Cerebellar cortex (tissue), 1 donor: ENCODE measurements around the gene PNRC2.
"Not testable (repeated sequence)": the region's sequence is repeated elsewhere in the genome, so short reads cannot be mapped to it uniquely, and the experiment has no call there.

Experiments
- DNase-seq: peaks from one replicate; pipeline ENCODE4 v3.0.0-alpha.2; 2015; ENCODE audit warnings: low spot score

Gene PNRC2

DNA sequence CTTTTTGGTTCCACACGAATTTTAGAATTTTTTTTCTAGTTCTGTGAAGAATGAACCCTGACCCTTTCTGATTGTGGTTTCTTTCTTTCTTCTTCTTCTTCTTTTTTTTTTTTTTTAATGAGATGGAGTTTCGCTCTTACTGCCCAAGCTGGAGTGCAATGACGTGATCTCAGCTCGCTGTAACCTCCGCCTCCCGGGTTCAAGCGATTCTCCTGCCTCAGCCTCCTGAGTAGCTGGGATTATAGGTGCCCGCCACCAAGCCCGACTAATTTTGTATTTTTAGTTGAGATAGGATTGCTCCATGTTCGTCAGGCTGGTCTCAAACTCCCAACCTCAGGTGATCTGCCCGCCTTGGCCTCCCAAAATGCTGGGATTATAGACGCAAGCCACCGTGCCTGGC, 32.4 kb downstream of the PNRC2 start:
- DNase-seq: not testable (repeated sequence)

- DNase-seq: no peak
These were observed 35.8 kb downstream of the PNRC2 start for GRCh38 chr1:23995431-23995837.

- DNase-seq: no peak
These were observed 37.1 kb downstream of the PNRC2 start for GRCh38 chr1:23996700-23997229.

DNA sequence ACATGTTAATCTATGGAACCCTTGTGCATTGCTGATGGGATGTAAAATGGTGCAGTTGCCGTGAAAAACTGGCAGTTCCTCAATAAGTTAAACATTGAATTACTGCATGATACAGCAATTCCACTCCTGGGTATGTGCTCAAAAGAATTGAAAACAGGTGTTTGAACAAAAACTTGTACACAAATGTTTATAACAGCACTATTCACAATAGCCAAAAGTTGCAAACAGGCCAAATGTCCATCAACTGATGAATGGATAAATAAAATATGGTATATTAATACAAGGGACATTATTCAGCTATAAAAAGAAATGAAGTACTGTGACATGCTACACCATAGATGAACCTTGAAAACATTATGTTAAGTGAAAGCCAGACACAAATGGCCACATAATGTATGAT, 38.2 kb downstream of the PNRC2 start:
- DNase-seq: no peak

- DNase-seq: no peak
These were observed 39.6 kb downstream of the PNRC2 start for GRCh38 chr1:23999156-23999671.

DNA sequence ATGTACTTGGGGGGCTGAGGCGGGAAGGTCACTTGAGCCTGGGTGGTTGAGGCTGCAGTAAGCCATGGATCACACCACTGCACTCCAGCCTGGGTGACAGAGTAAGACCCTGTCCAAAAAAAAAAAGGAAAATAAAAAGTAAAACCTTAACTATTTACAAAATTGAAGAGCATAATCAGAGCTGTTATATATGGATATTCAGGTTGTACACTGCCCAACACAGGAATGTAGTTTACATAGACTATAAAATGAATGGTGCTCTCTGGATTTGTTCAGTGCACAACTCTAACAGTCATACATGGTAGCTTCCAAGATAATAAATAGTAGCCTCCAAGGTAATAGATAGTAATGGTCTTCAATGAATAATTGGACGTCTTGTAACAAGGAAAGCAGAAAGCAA, 43.1 kb downstream of the PNRC2 start:
- no peak for DNase-seq

DNA sequence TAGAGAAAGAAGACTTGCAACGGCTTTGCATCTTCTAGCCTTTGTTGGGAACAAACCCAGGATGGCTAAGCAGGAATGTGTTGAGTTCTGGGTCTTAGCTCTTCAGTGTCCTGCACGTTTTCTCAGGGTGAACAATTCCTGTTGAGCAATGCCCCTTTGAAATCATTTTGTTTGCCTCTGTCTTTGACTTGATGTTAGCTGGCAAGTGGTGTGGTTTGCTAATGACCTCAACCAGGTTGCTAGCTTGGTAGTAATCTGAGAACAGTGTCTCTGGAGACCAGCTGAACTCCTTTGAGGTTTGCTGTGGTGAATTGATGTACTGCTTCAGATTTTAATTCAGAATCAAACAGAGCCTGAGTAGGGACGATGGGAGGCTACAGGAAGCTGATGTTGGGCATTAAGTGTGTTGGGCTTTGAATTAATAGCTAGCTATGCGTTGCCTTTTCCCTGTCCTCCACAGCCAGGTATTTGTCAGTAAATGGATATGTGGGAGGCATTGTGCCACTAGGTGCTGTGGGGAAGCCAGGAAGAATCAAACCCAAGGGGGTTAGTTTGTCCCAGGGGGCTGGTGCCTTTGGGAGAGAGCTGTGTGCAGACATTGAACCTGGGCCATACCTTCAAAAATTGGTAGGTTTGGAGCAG, 43.8 kb downstream of the PNRC2 start:
- no peak for DNase-seq

- DNase-seq: no peak
These were observed 44.5 kb downstream of the PNRC2 start for GRCh38 chr1:24004132-24004531.

DNA sequence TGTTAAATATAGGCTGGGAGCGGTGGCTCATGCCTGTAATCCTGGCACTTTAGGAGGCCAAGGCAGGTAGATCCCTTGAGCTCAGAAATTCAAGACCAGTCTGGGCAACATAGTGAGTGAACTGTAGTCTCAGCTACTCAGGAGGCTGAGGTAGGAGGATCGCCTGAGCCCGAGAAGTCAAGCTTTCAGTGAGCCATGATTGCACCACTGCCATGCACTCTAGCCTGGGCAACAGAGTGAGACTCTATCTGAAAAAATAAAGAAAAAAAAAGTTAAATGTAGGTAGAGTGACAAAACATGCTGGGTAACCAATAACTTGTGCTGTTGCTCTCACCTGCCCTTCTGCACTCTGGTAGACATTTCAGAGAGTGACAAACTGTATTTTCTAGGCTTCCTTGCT, 45.5 kb downstream of the PNRC2 start:
- DNase-seq: no peak

- no peak for DNase-seq
These were observed 47.5 kb downstream of the PNRC2 start for GRCh38 chr1:24007079-24007478.

GRCh38 chr1:24008574-24009184, 49.1 kb downstream of the PNRC2 start:
- DNase-seq: not testable (repeated sequence)

GRCh38 chr1:24009406-24009805, 49.8 kb downstream of the PNRC2 start:
- DNase-seq: no peak

- DNase-seq: no peak
These were observed 51.0 kb downstream of the PNRC2 start for GRCh38 chr1:24010650-24011049.

DNA sequence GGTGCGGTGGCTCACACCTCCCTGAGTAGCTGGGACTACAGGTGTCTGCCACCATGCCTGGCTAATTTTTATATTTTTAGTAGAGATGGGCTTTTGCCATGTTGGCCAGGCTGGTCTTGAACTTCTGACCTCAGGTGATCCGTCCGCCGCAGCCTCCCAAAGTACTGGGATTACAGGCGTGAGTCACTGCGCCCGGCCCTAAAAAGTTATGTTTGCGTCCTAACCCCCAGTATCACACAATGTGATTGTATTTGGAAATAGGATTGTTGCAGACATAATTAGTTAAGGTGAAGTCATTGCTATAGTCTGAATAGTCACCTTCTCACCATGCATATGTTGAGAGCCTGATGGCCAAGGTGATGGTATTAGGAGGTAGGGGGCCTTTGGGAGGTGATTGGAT, 53.2 kb downstream of the PNRC2 start:
- not testable (repeated sequence) for DNase-seq
